ENCODE data around the gene MYO15A.

MYO15A gene

DNA sequence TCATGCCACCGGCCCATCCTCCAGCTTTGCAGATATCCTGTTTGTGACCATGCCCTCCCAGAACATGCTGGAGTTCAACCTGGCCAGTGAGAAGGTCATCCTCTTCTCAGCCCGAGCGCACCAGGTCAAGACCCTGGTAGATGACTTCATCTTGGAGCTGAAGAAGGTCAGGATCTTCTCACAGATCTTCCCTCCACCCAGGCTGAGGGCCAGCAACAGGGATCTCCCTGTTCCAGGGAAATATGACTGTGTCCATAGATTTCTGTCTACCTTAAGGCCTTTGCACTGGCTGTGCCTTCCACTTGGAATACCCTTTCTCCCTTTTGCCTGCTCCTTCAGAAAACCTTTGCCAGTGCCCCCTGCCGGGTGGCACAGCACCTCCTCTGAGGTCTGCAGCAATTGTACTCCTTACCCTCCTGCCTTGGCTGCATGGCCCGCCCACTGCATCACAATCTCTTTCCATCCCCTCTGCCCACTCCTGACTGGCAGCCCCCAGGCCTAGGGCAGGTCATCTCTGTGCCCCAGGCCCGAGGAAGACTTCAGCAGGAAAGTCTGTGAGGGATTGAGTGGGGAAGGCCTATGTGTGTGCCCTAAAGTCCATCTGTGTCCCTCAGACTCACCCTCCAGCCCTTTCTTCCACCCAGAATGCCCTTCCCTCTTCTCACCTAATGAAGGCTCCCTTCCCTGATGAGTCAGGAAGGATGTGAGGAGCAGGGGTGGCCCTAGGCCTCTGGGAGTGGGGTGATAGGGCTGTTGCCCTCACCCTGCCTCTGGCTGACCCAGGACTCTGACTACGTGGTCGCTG is 47.8 kb downstream of the MYO15A start:
- TF ChIP-seq EZH2 (IDR thresholded peaks at IDR 0.05; ENCODE audit: borderline replicate concordance, low read depth, low read length, severe bottlenecking) (no peak), CTCF (IDR thresholded peaks at IDR 0.05; ENCODE audit: borderline replicate concordance, extremely low read depth, low read length, poor library complexity, severe bottlenecking) (no peak)
- no peak for ATAC-seq (ENCODE audit: insufficient read depth, low read depth)
- no peak for DNase-seq
- Histone ChIP-seq H3K79me2 (ENCODE audit: insufficient read depth, low read length) (no peaks in the 10 kb centered on the region), H3K9ac (ENCODE audit: low read depth, low read length) (no peak overlapping the region), H3K4me3 (ENCODE audit: low read depth in 1 of 2, low read length in 2 of 2) (no peak overlapping the region), H3K36me3 (ENCODE audit: insufficient read depth, low read length) (no peaks in the 10 kb centered on the region), H3K4me1 (ENCODE audit: insufficient read depth, low read length) (no peaks in the 10 kb centered on the region), H3K27ac (ENCODE audit: low read length) (no peak overlapping the region), H3K4me2 (ENCODE audit: insufficient read depth, low read length) (no peak overlapping the region), H4K20me1 (ENCODE audit: insufficient read depth, low read length) (no peaks in the 10 kb centered on the region; the same call in 1 of the 2 replicates), H3K9me3 (ENCODE audit: insufficient read depth, low read length, severe bottlenecking) (no peaks in the 10 kb centered on the region), H3K27me3 (ENCODE audit: insufficient read depth, low read length, poor library complexity) (no peaks in the 10 kb centered on the region), H2AFZ (ENCODE audit: low read depth, low read length) (no peak overlapping the region)

DNA sequence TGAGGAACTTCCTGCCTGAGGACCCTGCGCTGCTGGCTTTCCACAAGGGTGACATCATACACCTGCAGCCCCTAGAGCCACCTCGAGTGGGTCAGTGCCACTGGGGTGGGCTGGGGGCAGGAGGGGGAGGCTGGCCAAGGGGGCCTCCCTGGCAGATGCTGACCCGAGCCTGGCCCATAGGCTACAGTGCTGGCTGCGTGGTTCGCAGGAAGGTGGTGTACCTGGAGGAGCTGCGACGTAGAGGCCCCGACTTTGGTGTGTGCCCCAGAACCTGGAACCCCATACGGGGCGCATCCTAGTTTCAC is 48.4 kb downstream of the MYO15A start:
- Histone ChIP-seq H3K4me1 (ENCODE audit: insufficient read depth, low read length) (no peaks in the 10 kb centered on the region), H3K79me2 (ENCODE audit: insufficient read depth, low read length) (no peaks in the 10 kb centered on the region), H2AFZ (ENCODE audit: low read depth, low read length) (no peak overlapping the region), H3K4me3 (ENCODE audit: low read depth in 1 of 2, low read length in 2 of 2) (no peak overlapping the region), H3K4me2 (ENCODE audit: insufficient read depth, low read length) (no peak overlapping the region), H3K9ac (ENCODE audit: low read depth, low read length) (no peak overlapping the region), H3K27ac (ENCODE audit: low read length) (no peak overlapping the region), H3K36me3 (ENCODE audit: insufficient read depth, low read length) (no peaks in the 10 kb centered on the region), H3K27me3 (ENCODE audit: insufficient read depth, low read length, poor library complexity) (no peaks in the 10 kb centered on the region), H3K9me3 (ENCODE audit: insufficient read depth, low read length, severe bottlenecking) (no peaks in the 10 kb centered on the region), H4K20me1 (ENCODE audit: insufficient read depth, low read length) (no peaks in the 10 kb centered on the region; the same call in 1 of the 2 replicates)
- ATAC-seq (ENCODE audit: insufficient read depth, low read depth) (no peak), DNase-seq (no peak)
- TF ChIP-seq CTCF (IDR thresholded peaks at IDR 0.05; ENCODE audit: borderline replicate concordance, extremely low read depth, low read length, poor library complexity, severe bottlenecking) (no peak), EZH2 (IDR thresholded peaks at IDR 0.05; ENCODE audit: borderline replicate concordance, low read depth, low read length, severe bottlenecking) (no peak)

DNA sequence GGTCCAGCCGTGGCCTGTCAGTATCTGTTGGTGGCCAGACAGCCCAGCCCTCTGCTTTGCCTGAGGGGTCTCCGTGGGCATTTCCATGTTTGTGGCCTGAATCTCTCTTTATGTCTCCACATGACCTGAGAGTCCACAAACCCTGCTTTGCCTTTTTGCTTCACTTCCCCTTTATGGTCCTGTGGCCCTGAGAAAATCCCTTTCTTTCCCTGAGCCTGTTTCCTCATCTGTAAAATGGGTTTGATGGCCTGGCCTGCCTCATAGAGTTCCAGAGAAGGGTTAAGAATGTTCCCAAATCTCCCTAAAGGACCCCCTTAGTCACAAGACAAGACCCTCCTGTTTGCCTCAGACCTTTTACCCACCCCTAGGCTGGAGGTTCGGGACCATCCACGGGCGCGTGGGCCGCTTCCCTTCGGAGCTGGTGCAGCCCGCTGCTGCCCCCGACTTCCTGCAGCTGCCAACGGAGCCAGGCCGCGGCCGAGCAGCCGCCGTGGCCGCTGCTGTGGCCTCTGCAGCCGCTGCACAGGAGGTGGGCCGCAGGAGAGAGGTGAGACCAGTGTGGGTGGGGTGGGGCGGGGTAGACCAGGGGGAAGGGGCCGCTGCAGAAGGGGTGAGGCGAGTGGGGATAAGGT is 48.9 kb downstream of the MYO15A start:
- Histone ChIP-seq H3K27me3 (ENCODE audit: insufficient read depth, low read length, poor library complexity) (no peaks in the 10 kb centered on the region), H3K4me2 (ENCODE audit: insufficient read depth, low read length) (no peak overlapping the region), H3K36me3 (ENCODE audit: insufficient read depth, low read length) (no peaks in the 10 kb centered on the region), H3K79me2 (ENCODE audit: insufficient read depth, low read length) (no peaks in the 10 kb centered on the region), H2AFZ (ENCODE audit: low read depth, low read length) (no peak overlapping the region), H3K9ac (ENCODE audit: low read depth, low read length) (no peak overlapping the region), H3K9me3 (ENCODE audit: insufficient read depth, low read length, severe bottlenecking) (no peaks in the 10 kb centered on the region), H3K27ac (ENCODE audit: low read length) (no peak overlapping the region), H3K4me3 (ENCODE audit: low read depth in 1 of 2, low read length in 2 of 2) (no peak overlapping the region), H4K20me1 (ENCODE audit: insufficient read depth, low read length) (no peaks in the 10 kb centered on the region; the same call in 1 of the 2 replicates), H3K4me1 (ENCODE audit: insufficient read depth, low read length) (no peaks in the 10 kb centered on the region)
- no peak for DNase-seq
- no peak for ATAC-seq (ENCODE audit: insufficient read depth, low read depth)
- no peak for TF ChIP-seq CTCF (IDR thresholded peaks at IDR 0.05; ENCODE audit: borderline replicate concordance, extremely low read depth, low read length, poor library complexity, severe bottlenecking)
- TF ChIP-seq EZH2 (IDR thresholded peaks at IDR 0.05; ENCODE audit: borderline replicate concordance, low read depth, low read length, severe bottlenecking) = no peak
